Myocyte (in vitro differentiated cells): Measurements from ENCODE around the gene HSPB9. TPM values are rescaled to one million over a fixed set of nuclear protein-coding genes. Genes with fewer than 3 reads are reported as not detected.

ENCODE experiments used
- DNase-seq: peaks from one replicate; pipeline ENCODE4 v3.0.0-alpha.2; 2012; ENCODE audit warnings: low read depth
- total RNA-seq: library from RNA; depleted of rRNA; stranded (reverse); fragments of >200 nt; gene quantifications from 2 replicates; pipeline ENCODE4 v1.2.3, GENCODE V29; 2014

HSPB9 gene
- total RNA-seq, 1 donor from 2014 or later: not detected

- peak; percentile 49 for DNase-seq
These were observed 18.8 kb downstream of the HSPB9 start for GRCh38 chr17:42141382-42141781.

- DNase-seq: peak; percentile 98
These were observed 19.8 kb downstream of the HSPB9 start for GRCh38 chr17:42142371-42142896.

- peak; percentile 71 for DNase-seq
These were observed 20.5 kb downstream of the HSPB9 start for GRCh38 chr17:42143138-42143537.

GRCh38 chr17:42146911-42147607 is 24.5 kb downstream of the HSPB9 start:
- DNase-seq: peak; percentile 64

- peak; percentile 40 for DNase-seq
These were observed 31.5 kb downstream of the HSPB9 start for GRCh38 chr17:42153919-42154742.

- DNase-seq: no peak
These were observed 33.0 kb downstream of the HSPB9 start for GRCh38 chr17:42155614-42156045.

- no peak for DNase-seq
These were observed 37.4 kb downstream of the HSPB9 start for GRCh38 chr17:42159796-42160530.

- no peak for DNase-seq
These were observed 37.9 kb downstream of the HSPB9 start for GRCh38 chr17:42160531-42160910.

GRCh38 chr17:42163113-42163512 is 40.5 kb downstream of the HSPB9 start:
- no peak for DNase-seq

- no peak for DNase-seq
These were observed 41.2 kb downstream of the HSPB9 start for GRCh38 chr17:42163696-42164407.

- DNase-seq: no peak
These were observed 43.1 kb downstream of the HSPB9 start for GRCh38 chr17:42165751-42166150.

GRCh38 chr17:42166196-42166763 is 43.7 kb downstream of the HSPB9 start:
- DNase-seq: no peak

- no peak for DNase-seq
These were observed 45.2 kb downstream of the HSPB9 start for GRCh38 chr17:42167807-42168206.

- no peak for DNase-seq
These were observed 46.7 kb downstream of the HSPB9 start for GRCh38 chr17:42169351-42169750.

- no peak for DNase-seq
These were observed 49.2 kb downstream of the HSPB9 start for GRCh38 chr17:42171831-42172230.

Other genes starting within 250 kb of the HSPB9 start
- 107 and 165 TPM in 2 replicates for gene ACLY, start 203.9 kb upstream of the HSPB9 start, total RNA-seq
- gene ODAD4, start 192.2 kb upstream of the HSPB9 start, total RNA-seq: 0.57 and 1.8 TPM in 2 replicates
- 64.0 and 66.1 TPM in 2 replicates for gene CNP, start 156.0 kb upstream of the HSPB9 start, total RNA-seq
- 85.9 and 103 TPM in 2 replicates for gene DNAJC7, start 105.4 kb upstream of the HSPB9 start, total RNA-seq
- 72.2 and 88.1 TPM in 2 replicates for gene NKIRAS2, start 102.7 kb upstream of the HSPB9 start, total RNA-seq
- 0.16 and 0.51 TPM in 2 replicates for gene C17orf113, start 72.2 kb upstream of the HSPB9 start, total RNA-seq
- gene ZNF385C, start 24.3 kb upstream of the HSPB9 start, total RNA-seq: 0.05 and 0.36 TPM in 2 replicates
- 9.3 and 11.3 TPM in 2 replicates for gene DHX58, start 10.1 kb upstream of the HSPB9 start, total RNA-seq
- gene KAT2A, start 1.4 kb upstream of the HSPB9 start, total RNA-seq: 26.5 and 32.6 TPM in 2 replicates
- 73.6 and 73.9 TPM in 2 replicates for gene RAB5C, start 32.2 kb downstream of the HSPB9 start, total RNA-seq
- not detected in 2 replicates for gene KCNH4, start 58.3 kb downstream of the HSPB9 start, total RNA-seq
- gene HCRT, start 62.6 kb downstream of the HSPB9 start, total RNA-seq: not detected in 2 replicates
- 16.1 and 26.5 TPM in 2 replicates for gene GHDC, start 71.7 kb downstream of the HSPB9 start, total RNA-seq
- 26.4 and 27.2 TPM in 2 replicates for gene STAT5B, start 153.6 kb downstream of the HSPB9 start, total RNA-seq
- gene STAT5A, start 165.7 kb downstream of the HSPB9 start, total RNA-seq: 7.3 and 13.5 TPM in 2 replicates